ENCODE data around the gene SIX5.
"Not testable (repeated sequence)": the region's sequence is repeated elsewhere in the genome, so short reads cannot be mapped to it uniquely, and the experiment has no call there.

The SIX5 gene

GRCh38 chr19:45752639-45753038 is 16.4 kb downstream of the SIX5 start:
- DNase-seq = no peak

GRCh38 chr19:45751483-45751882 is 17.6 kb downstream of the SIX5 start:
- DNase-seq = not testable (repeated sequence)

GRCh38 chr19:45747513-45747912 is 21.5 kb downstream of the SIX5 start:
- DNase-seq = no peak

GRCh38 chr19:45746866-45747265 is 22.2 kb downstream of the SIX5 start:
- no peak for DNase-seq

- DNase-seq = no peak
These were observed 23.4 kb downstream of the SIX5 start for GRCh38 chr19:45745606-45746005.

GRCh38 chr19:45742969-45743368 is 26.1 kb downstream of the SIX5 start:
- no peak for DNase-seq

GRCh38 chr19:45739498-45740439 is 29.3 kb downstream of the SIX5 start:
- peak; percentile 39 for DNase-seq

- no peak for DNase-seq
These were observed 35.8 kb downstream of the SIX5 start, which contains the start of gene MEIOSIN for GRCh38 chr19:45733160-45733810. Gene MEIOSIN (plus strand): TSS chr19:45733439. CDS start chr19:45735377, 1,938 bp downstream.

- DNase-seq = peak; percentile 89
These were observed 38.4 kb downstream of the SIX5 start, which contains the start of gene FBXO46 for GRCh38 chr19:45730368-45731288. Gene FBXO46 (minus strand): TSS chr19:45730896. CDS start chr19:45713495, 17,401 bp downstream.

- no peak for DNase-seq
These were observed 39.2 kb downstream of the SIX5 start for GRCh38 chr19:45729800-45730290.

GRCh38 chr19:45728683-45729082 is 40.4 kb downstream of the SIX5 start:
- DNase-seq = not testable (repeated sequence)

- DNase-seq = not testable (repeated sequence)
These were observed 49.0 kb downstream of the SIX5 start for GRCh38 chr19:45720065-45720464.

- no peak for DNase-seq
These were observed 50.9 kb downstream of the SIX5 start for GRCh38 chr19:45717983-45718650.

- DNase-seq = peak; percentile 91
These were observed 51.7 kb downstream of the SIX5 start for GRCh38 chr19:45717131-45717982.

- DNase-seq = no peak
These were observed 52.5 kb downstream of the SIX5 start for GRCh38 chr19:45716359-45717130.

GRCh38 chr19:45715139-45715538 is 53.9 kb downstream of the SIX5 start:
- no peak for DNase-seq
